H9 (cell line): ENCODE data around the gene DMRT3. TPM values are rescaled to one million over a fixed set of nuclear protein-coding genes. Genes with fewer than 3 reads are reported as not detected.

ENCODE experiments used
- DNase-seq: peaks from one replicate; pipeline ENCODE4 v3.0.0-alpha.2; 2017
- H2AFZ ChIP-seq: one replicate; pipeline ENCODE4 v1.6.1; 2013; ENCODE audit warnings: mild to moderate bottlenecking, low read length, control low read depth, moderate library complexity
- H2AK5ac ChIP-seq: 2 replicates; pipeline ENCODE4 v1.6.1; 2013; ENCODE audit warnings: low read length, control low read depth, mixed read lengths; ENCODE audit not compliant: insufficient read length
- H2BK120ac ChIP-seq: one replicate; pipeline ENCODE4 v1.6.1; 2013; ENCODE audit warnings: low read depth, mild to moderate bottlenecking, low read length, control low read depth, inconsistent platforms; ENCODE audit not compliant: poor library complexity, severe bottlenecking
- H2BK12ac ChIP-seq: 2 replicates; pipeline ENCODE4 v1.6.1; 2013; ENCODE audit warnings: low read length, control low read depth, mixed read lengths, low read depth; ENCODE audit not compliant: insufficient read length
- H2BK15ac ChIP-seq: 2 replicates; pipeline ENCODE4 v1.6.1; 2013; ENCODE audit warnings: low read depth, low read length, control low read depth
- H2BK20ac ChIP-seq: one replicate; pipeline ENCODE4 v1.6.1; 2013; ENCODE audit warnings: low read depth, mild to moderate bottlenecking, low read length, control low read depth, inconsistent platforms; ENCODE audit not compliant: poor library complexity, severe bottlenecking
- H2BK5ac ChIP-seq: 2 replicates; pipeline ENCODE4 v1.6.1; 2013; ENCODE audit warnings: low read length, control low read depth, mixed read lengths; ENCODE audit not compliant: insufficient read length
- H3K14ac ChIP-seq: 2 replicates; pipeline ENCODE4 v1.6.1; 2013; ENCODE audit warnings: low read length, control low read depth; ENCODE audit not compliant: insufficient read depth
- H3K18ac ChIP-seq: 2 replicates; pipeline ENCODE4 v1.6.1; 2013; ENCODE audit warnings: low read depth, mild to moderate bottlenecking, mixed read lengths, low read length, control low read depth; ENCODE audit not compliant: insufficient read length
- H3K23ac ChIP-seq: 2 replicates; pipeline ENCODE4 v1.6.1; 2013; ENCODE audit warnings: low read length, control low read depth, mixed read lengths, low read depth; ENCODE audit not compliant: insufficient read length
- H3K23me2 ChIP-seq: 2 replicates; pipeline ENCODE4 v1.6.1; 2013; ENCODE audit warnings: low read depth, mild to moderate bottlenecking, mixed read lengths, low read length, control low read depth; ENCODE audit not compliant: insufficient read length, poor library complexity, severe bottlenecking
- H3K27ac ChIP-seq: 2 replicates; pipeline ENCODE4 v1.5.1; 2013; ENCODE audit warnings: low read length, control low read depth, mixed read lengths, low read depth; ENCODE audit not compliant: insufficient read length
- H3K27me3 ChIP-seq: 2 replicates; pipeline ENCODE4 v1.6.1; 2013; ENCODE audit warnings: low read length, control low read depth, inconsistent platforms; ENCODE audit not compliant: insufficient read depth
- H3K4ac ChIP-seq: 2 replicates; pipeline ENCODE4 v1.6.1; 2013; ENCODE audit warnings: low read depth, mild to moderate bottlenecking, control low read depth, inconsistent platforms, low read length, moderate library complexity
- H3K4me1 ChIP-seq: 2 replicates; pipeline ENCODE4 v1.6.1; 2013; ENCODE audit warnings: low read length, control low read depth, inconsistent platforms; ENCODE audit not compliant: insufficient read depth
- H3K4me2 ChIP-seq: 2 replicates; pipeline ENCODE4 v1.6.1; 2013; ENCODE audit warnings: low read length, control low read depth, mixed read lengths; ENCODE audit not compliant: insufficient read length, insufficient read depth
- H3K56ac ChIP-seq: 2 replicates; pipeline ENCODE4 v1.6.1; 2013; ENCODE audit warnings: low read depth, mild to moderate bottlenecking, mixed read lengths, low read length, control low read depth; ENCODE audit not compliant: insufficient read length
- H3K79me1 ChIP-seq: 2 replicates; pipeline ENCODE4 v1.6.1; 2013; ENCODE audit warnings: low read depth, mild to moderate bottlenecking, moderate library complexity, low read length, control low read depth, inconsistent platforms; ENCODE audit not compliant: insufficient read depth, poor library complexity, severe bottlenecking
- H3K79me2 ChIP-seq: 2 replicates; pipeline ENCODE4 v1.6.1; 2013; ENCODE audit warnings: low read length, control low read depth, inconsistent platforms; ENCODE audit not compliant: insufficient read depth
- H3K9ac ChIP-seq: 2 replicates; pipeline ENCODE4 v1.6.1; 2013; ENCODE audit warnings: low read length, control low read depth, mixed read lengths; ENCODE audit not compliant: insufficient read length; ENCODE audit errors: extremely low read depth
- H3K9me3 ChIP-seq: one replicate; pipeline ENCODE4 v1.6.1; 2013; ENCODE audit warnings: low read depth, low read length, inconsistent platforms; ENCODE audit not compliant: control insufficient read depth
- H3T11ph ChIP-seq: one replicate; pipeline ENCODE4 v1.6.1; 2013; ENCODE audit warnings: mild to moderate bottlenecking, low read length, control low read depth, inconsistent platforms
- H4K20me1 ChIP-seq: one replicate; pipeline ENCODE4 v1.6.1; 2013; ENCODE audit not compliant: control insufficient read depth, insufficient read length, insufficient read depth
- H4K5ac ChIP-seq: 2 replicates; pipeline ENCODE4 v1.6.1; 2013; ENCODE audit warnings: low read depth, mild to moderate bottlenecking, mixed read lengths, low read length, control low read depth; ENCODE audit not compliant: insufficient read length
- H4K8ac ChIP-seq: replicated peaks from 2 replicates; pipeline ENCODE4 v1.6.1; 2013; ENCODE audit warnings: low read length, control low read depth, mixed read lengths, low read depth; ENCODE audit not compliant: insufficient read length
- H4K91ac ChIP-seq: 2 replicates; pipeline ENCODE4 v1.6.1; 2013; ENCODE audit warnings: low read depth, mild to moderate bottlenecking, moderate library complexity, mixed read lengths, low read length, control low read depth; ENCODE audit not compliant: insufficient read length
- H3K27ac Mint-ChIP-seq, 3 experiments: 2 replicates in 2 of 3; 3 replicates in 1 of 3; pipeline ENCODE4 v1.8.0; 2020 to 2021; ENCODE audit warnings: mixed read lengths in 3 of 3, mild to moderate bottlenecking in 1 of 3, moderate library complexity in 1 of 3
- H3K27me3 Mint-ChIP-seq: 2 replicates; pipeline ENCODE4 v1.8.0; 2021; ENCODE audit warnings: low read depth, mild to moderate bottlenecking, moderate library complexity, mixed read lengths
- H3K36me3 Mint-ChIP-seq, 3 experiments: 2 replicates in 2 of 3; 3 replicates in 1 of 3; pipeline ENCODE4 v1.8.0; 2020 to 2021; ENCODE audit warnings: low read depth in 3 of 3, mixed read lengths in 3 of 3; ENCODE audit not compliant: insufficient read depth in 1 of 3
- H3K4me1 Mint-ChIP-seq, 2 experiments: 2 replicates each; pipeline ENCODE4 v1.8.0; 2020; ENCODE audit warnings: mixed read lengths in 2 of 2
- H3K4me3 Mint-ChIP-seq, 2 experiments: 2 replicates in 1 of 2; 3 replicates in 1 of 2; pipeline ENCODE4 v1.8.0; 2020 to 2021; ENCODE audit warnings: mild to moderate bottlenecking in 2 of 2, mixed read lengths in 2 of 2, moderate library complexity in 1 of 2
- H3K9me3 Mint-ChIP-seq, 2 experiments: 2 replicates in 1 of 2; 3 replicates in 1 of 2; pipeline ENCODE4 v1.8.0; 2020; ENCODE audit warnings: mild to moderate bottlenecking in 2 of 2, mixed read lengths in 2 of 2, moderate library complexity in 1 of 2
- WGBS: extraction: QIAGEN DNeasy Blood & Tissue Kit; methylation state at CpG from one replicate; pipeline ENCODE4 v1.1.7; 2013; ENCODE audit warnings: missing lambda C conversion rate, low lambda C conversion rate, mixed read lengths; ENCODE audit not compliant: insufficient read length; ENCODE audit errors: extremely low coverage; 5-methylcytosine and 5-hydroxymethylcytosine counted together
- total RNA-seq: library from RNA; stranded (reverse); gene quantifications from 2 replicates; pipeline ENCODE4 v1.2.1, GENCODE V29; 2021
- TF ChIP-seq, protein P1 (sequence below): fragments of 200-600 bp; sonication (generic); conservative IDR thresholded peaks from 3 replicates; pipeline ENCODE4 v1.8.0; 2021; ENCODE audit warnings: antibody characterized with exemption, mild to moderate bottlenecking

Gene DMRT3
- total RNA-seq, 1 experiment from 2014 or later: not detected

DNA sequence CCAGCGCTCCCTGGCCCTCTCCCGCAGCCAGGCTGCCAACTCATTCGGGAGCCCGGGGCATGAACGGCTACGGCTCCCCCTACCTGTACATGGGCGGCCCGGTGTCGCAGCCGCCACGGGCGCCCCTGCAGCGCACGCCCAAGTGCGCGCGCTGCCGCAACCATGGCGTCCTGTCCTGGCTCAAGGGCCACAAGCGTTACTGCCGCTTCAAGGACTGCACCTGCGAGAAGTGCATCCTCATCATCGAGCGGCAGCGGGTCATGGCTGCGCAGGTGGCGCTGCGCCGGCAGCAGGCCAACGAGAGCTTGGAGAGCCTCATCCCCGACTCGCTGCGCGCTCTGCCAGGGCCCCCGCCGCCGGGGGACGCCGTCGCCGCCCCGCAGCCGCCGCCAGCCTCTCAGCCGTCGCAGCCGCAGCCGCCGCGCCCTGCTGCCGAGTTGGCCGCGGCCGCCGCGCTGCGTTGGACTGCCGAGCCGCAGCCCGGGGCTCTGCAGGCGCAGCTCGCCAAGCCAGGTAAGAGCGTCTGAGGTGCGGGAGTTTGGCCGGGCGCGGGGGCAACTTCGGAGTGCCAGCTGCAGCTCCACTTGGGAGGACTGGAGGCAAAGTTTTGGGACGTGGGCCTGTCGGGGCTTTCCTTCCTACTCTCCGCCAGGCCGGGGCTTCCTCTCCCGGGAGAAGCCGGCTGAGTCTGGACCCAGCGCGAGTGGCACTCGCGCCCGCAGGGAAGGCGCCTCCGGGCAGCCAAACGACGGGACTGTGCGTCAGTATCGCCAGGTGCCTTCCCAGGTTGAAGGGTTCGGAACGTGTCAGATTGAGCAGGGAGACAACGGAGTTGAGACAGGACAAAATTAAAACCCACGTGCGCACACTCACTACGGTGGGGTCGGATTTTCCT is 735 bp downstream of the DMRT3 start:
- Histone ChIP-seq H4K8ac (no peak overlapping the region), H3K4me2 (peak overlapping the region; percentile 66), H3K23me2 (peaks cover 16% of the 10 kb centered on the region), H3K56ac (no peak overlapping the region), H2AFZ (no peak overlapping the region), H2AK5ac (no peak overlapping the region), H3K23ac (no peak overlapping the region), H3T11ph (no peak overlapping the region), H2BK5ac (no peak overlapping the region), H3K79me2 (no peaks in the 10 kb centered on the region), H4K5ac (no peak overlapping the region), H3K4me1 (no peaks in the 10 kb centered on the region), H3K27ac (no peak overlapping the region), H4K20me1 (no peaks in the 10 kb centered on the region), H3K9me3 (no peaks in the 10 kb centered on the region), H3K27me3 (peaks cover 85% of the 10 kb centered on the region), H3K79me1 (no peaks in the 10 kb centered on the region), H2BK15ac (no peak overlapping the region), H4K91ac (no peak overlapping the region), H3K18ac (no peak overlapping the region), H3K4ac (no peak overlapping the region), H3K9ac (no peak overlapping the region), H2BK12ac (no peak overlapping the region), H3K14ac (no peak overlapping the region; the same call in 1 of the 2 replicates), H2BK20ac (no peak overlapping the region), H2BK120ac (no peak overlapping the region)
- Mint-ChIP-seq H3K4me3 (peak overlapping the region; percentile 46 to 71), H3K27ac (no peak overlapping the region), H3K36me3 (no peaks in the 10 kb centered on the region), H3K9me3 (peaks cover 0 to 2% of the 10 kb centered on the region in 2 experiments; a peak in 3 of 5 replicates), H3K4me1 (peaks cover 35 to 46% of the 10 kb centered on the region in 2 experiments), H3K27me3 (peaks cover 96% of the 10 kb centered on the region)
- WGBS: no CpG with 5 or more reads among the region's 92 CpGs
- TF ChIP-seq, protein P1, sequence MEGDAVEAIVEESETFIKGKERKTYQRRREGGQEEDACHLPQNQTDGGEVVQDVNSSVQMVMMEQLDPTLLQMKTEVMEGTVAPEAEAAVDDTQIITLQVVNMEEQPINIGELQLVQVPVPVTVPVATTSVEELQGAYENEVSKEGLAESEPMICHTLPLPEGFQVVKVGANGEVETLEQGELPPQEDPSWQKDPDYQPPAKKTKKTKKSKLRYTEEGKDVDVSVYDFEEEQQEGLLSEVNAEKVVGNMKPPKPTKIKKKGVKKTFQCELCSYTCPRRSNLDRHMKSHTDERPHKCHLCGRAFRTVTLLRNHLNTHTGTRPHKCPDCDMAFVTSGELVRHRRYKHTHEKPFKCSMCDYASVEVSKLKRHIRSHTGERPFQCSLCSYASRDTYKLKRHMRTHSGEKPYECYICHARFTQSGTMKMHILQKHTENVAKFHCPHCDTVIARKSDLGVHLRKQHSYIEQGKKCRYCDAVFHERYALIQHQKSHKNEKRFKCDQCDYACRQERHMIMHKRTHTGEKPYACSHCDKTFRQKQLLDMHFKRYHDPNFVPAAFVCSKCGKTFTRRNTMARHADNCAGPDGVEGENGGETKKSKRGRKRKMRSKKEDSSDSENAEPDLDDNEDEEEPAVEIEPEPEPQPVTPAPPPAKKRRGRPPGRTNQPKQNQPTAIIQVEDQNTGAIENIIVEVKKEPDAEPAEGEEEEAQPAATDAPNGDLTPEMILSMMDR: no peak; the same call in 2 of the 3 replicates
- peak; percentile 70 for DNase-seq
